Measurements from ENCODE around the gene ZKSCAN8.

ZKSCAN8 gene

GRCh38 chr6:28205879-28206278, 64.2 kb downstream of the ZKSCAN8 start:
- no peak overlapping the region for H3K4me3 ChIP-seq (ENCODE audit: low read depth, low read length)

- no peak overlapping the region for H3K4me3 ChIP-seq (ENCODE audit: low read depth, low read length)
These were observed 64.8 kb downstream of the ZKSCAN8 start for GRCh38 chr6:28206527-28206926.

- peak overlapping the region; percentile 58 for H3K4me3 ChIP-seq (ENCODE audit: low read depth, low read length)
These were observed 65.3 kb downstream of the ZKSCAN8 start for GRCh38 chr6:28206928-28207509.

- peak overlapping the region; percentile 58 for H3K4me3 ChIP-seq (ENCODE audit: low read depth, low read length)
These were observed 65.9 kb downstream of the ZKSCAN8 start for GRCh38 chr6:28207510-28208110.

- H3K4me3 ChIP-seq (ENCODE audit: low read depth, low read length), result peak overlapping the region; percentile 58
These were observed 66.5 kb downstream of the ZKSCAN8 start for GRCh38 chr6:28208111-28208659.
